Measurements from ENCODE around the gene RNF130. TPM values are rescaled to one million over a fixed set of nuclear protein-coding genes. Genes with fewer than 3 reads are reported as not detected.
A peak's percentile ranks its signal among the peaks of the same experiment; 100 is the strongest.

The RNF130 gene
- total and polyA plus RNA-seq, 4 donors = 75.9 to 123 (median 90.8) TPM

DNA sequence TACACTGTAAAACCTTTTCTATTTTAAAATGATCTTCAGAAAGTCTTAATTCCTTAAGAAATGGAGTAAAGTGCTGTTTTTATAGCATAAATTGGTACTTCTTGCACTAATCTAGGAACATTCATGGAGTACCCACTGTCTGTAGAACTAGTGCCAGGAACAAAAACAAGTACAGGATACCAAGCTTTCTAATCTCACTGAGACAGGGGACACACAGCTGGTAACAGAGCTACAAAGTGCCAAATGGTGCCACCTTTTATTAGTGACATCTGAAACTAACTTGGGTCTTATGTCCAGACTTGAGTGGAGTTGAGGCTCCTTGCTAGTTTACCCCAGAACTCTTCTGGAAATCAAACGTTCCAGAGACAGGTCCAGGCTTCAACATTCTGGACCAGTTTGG is 57.9 kb downstream of the RNF130 start:
- Histone ChIP-seq H3K9ac (ENCODE audit: insufficient read depth in 1 of 2, low read length in 2 of 2) (no peak overlapping the region), H3K27ac (ENCODE audit: low read depth in 1 of 2, low read length in 1 of 2) (peak overlapping the region in 1 of 2 donors; percentile 7), H3K9me3 (ENCODE audit: control insufficient read depth in 4 of 4, insufficient read depth in 3 of 4, low read length in 3 of 4) (no peaks in the 10 kb centered on the region), H3K4me3 (no peak overlapping the region), H3K27me3 (ENCODE audit: control insufficient read depth in 3 of 3, insufficient read depth in 3 of 3, low read length in 2 of 3) (no peaks in the 10 kb centered on the region), H3K4me1 (ENCODE audit: control insufficient read depth in 5 of 5, insufficient read depth in 5 of 5, low read length in 5 of 5) (peaks cover 0 to 6% (median 5%) of the 10 kb centered on the region in 5 donors), H3K36me3 (ENCODE audit: control insufficient read depth in 4 of 4, insufficient read depth in 4 of 4, low read length in 4 of 4) (peaks cover 3 to 7% (median 4%) of the 10 kb centered on the region in 4 donors)
- 52 to 73% methylated on average over 1 of the region's 1 CpG for WGBS, 2 donors
- DNase-seq (no peak), ATAC-seq (ENCODE audit: insufficient read depth, low FRiP score) (no peak)
- TF ChIP-seq, protein P1, sequence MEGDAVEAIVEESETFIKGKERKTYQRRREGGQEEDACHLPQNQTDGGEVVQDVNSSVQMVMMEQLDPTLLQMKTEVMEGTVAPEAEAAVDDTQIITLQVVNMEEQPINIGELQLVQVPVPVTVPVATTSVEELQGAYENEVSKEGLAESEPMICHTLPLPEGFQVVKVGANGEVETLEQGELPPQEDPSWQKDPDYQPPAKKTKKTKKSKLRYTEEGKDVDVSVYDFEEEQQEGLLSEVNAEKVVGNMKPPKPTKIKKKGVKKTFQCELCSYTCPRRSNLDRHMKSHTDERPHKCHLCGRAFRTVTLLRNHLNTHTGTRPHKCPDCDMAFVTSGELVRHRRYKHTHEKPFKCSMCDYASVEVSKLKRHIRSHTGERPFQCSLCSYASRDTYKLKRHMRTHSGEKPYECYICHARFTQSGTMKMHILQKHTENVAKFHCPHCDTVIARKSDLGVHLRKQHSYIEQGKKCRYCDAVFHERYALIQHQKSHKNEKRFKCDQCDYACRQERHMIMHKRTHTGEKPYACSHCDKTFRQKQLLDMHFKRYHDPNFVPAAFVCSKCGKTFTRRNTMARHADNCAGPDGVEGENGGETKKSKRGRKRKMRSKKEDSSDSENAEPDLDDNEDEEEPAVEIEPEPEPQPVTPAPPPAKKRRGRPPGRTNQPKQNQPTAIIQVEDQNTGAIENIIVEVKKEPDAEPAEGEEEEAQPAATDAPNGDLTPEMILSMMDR (IDR thresholded peaks at IDR 0.05; ENCODE audit: control extremely low read depth, extremely low read depth) = no peak

DNA sequence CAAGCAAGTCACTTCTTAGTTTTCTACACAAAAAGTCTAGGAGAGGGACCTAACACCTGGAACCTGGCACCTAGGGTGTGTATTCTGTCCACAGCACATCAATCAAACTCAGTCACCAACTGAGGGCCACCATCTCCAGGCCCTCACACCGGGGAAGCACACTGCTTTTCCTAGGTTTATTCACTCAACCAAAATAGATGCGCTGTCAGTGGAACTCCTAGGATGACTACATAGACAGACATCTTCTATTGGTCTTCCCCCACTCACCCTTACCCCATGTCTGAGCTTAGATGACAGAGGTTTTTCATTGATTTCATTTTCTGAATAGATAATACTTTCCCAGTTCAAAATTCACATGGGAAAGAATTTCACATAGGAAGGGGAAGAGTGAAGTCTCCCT is 59.2 kb downstream of the RNF130 start:
- no peak for ATAC-seq (ENCODE audit: insufficient read depth, low FRiP score)
- H3K4me1 ChIP-seq (ENCODE audit: control insufficient read depth in 5 of 5, insufficient read depth in 5 of 5, low read length in 5 of 5) = peaks cover 0 to 20% (median 9%) of the 10 kb centered on the region in 5 donors
- no peak overlapping the region for H3K4me3 ChIP-seq
- DNase-seq = no peak
- peaks cover 3 to 7% (median 5%) of the 10 kb centered on the region in 4 donors for H3K36me3 ChIP-seq (ENCODE audit: control insufficient read depth in 4 of 4, insufficient read depth in 4 of 4, low read length in 4 of 4)
- no peaks in the 10 kb centered on the region for H3K27me3 ChIP-seq (ENCODE audit: control insufficient read depth in 3 of 3, insufficient read depth in 3 of 3, low read length in 2 of 3)
- H3K9ac ChIP-seq (ENCODE audit: insufficient read depth in 1 of 2, low read length in 2 of 2) = no peak overlapping the region
- TF ChIP-seq, protein P1 (IDR thresholded peaks at IDR 0.05; ENCODE audit: control extremely low read depth, extremely low read depth) = no peak
- H3K27ac ChIP-seq (ENCODE audit: low read depth in 1 of 2, low read length in 1 of 2) = no peak overlapping the region
- H3K9me3 ChIP-seq (ENCODE audit: control insufficient read depth in 4 of 4, insufficient read depth in 3 of 4, low read length in 3 of 4) = no peaks in the 10 kb centered on the region
- WGBS, 2 donors = 34 to 38% methylated on average over 2 of the region's 2 CpGs

DNA sequence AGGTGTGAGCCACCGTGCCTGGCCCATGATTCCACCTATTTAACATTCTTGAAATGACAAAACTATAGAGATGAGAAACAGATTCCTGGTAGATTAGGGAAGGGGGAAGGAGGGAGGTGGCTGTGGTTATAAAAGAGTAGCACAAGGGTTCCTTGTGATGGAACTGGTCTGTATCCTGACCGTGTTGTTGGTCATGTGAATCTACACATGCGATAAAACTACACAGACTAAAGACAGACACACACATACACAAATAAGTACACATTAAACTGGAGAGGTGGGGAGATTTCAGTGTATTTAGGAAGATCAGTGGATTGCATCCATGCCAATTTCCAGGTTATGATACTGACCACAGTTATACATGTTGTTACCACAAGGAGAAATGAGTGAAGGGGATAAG is 60.9 kb downstream of the RNF130 start:
- H3K4me3 ChIP-seq = no peak overlapping the region
- no peak for ATAC-seq (ENCODE audit: insufficient read depth, low FRiP score)
- peaks cover 0 to 35% (median 11%) of the 10 kb centered on the region in 5 donors for H3K4me1 ChIP-seq (ENCODE audit: control insufficient read depth in 5 of 5, insufficient read depth in 5 of 5, low read length in 5 of 5)
- TF ChIP-seq, protein P1 (IDR thresholded peaks at IDR 0.05; ENCODE audit: control extremely low read depth, extremely low read depth) = no peak
- no peak overlapping the region for H3K27ac ChIP-seq (ENCODE audit: low read depth in 1 of 2, low read length in 1 of 2)
- no peak overlapping the region for H3K9ac ChIP-seq (ENCODE audit: insufficient read depth in 1 of 2, low read length in 2 of 2)
- H3K9me3 ChIP-seq (ENCODE audit: control insufficient read depth in 4 of 4, insufficient read depth in 3 of 4, low read length in 3 of 4) = no peaks in the 10 kb centered on the region
- no peaks in the 10 kb centered on the region for H3K27me3 ChIP-seq (ENCODE audit: control insufficient read depth in 3 of 3, insufficient read depth in 3 of 3, low read length in 2 of 3)
- peaks cover 3 to 7% (median 5%) of the 10 kb centered on the region in 4 donors for H3K36me3 ChIP-seq (ENCODE audit: control insufficient read depth in 4 of 4, insufficient read depth in 4 of 4, low read length in 4 of 4)
- DNase-seq = no peak
- WGBS, 2 donors = 94 to 100% methylated on average over 3 of the region's 3 CpGs

DNA sequence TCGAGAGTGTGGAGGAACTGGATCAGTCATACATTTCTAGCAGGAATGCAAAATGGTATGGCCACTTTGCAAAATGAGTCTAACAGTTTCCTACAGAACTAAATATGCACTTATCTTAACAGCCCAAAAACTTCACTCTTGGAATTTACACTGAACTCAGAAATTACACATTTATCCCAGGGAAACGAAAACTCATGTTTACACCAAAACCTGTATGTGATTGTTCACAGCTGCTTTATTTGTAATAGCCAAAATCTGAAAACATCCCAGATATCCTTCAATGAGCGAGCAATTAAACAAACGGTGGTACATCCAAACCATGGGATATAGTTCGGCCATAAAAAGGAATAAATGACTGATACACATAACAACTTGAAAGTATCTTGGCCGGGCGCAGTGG is 62.0 kb downstream of the RNF130 start:
- 83 to 84% methylated on average over 7 of the region's 7 CpGs for WGBS, 2 donors
- ATAC-seq (ENCODE audit: insufficient read depth, low FRiP score) (no peak), DNase-seq (peak in 2 of 3 donors; percentile 91 to 95)
- Histone ChIP-seq H3K4me1 (ENCODE audit: control insufficient read depth in 5 of 5, insufficient read depth in 5 of 5, low read length in 5 of 5) (peaks cover 0 to 37% (median 12%) of the 10 kb centered on the region in 5 donors), H3K36me3 (ENCODE audit: control insufficient read depth in 4 of 4, insufficient read depth in 4 of 4, low read length in 4 of 4) (peaks cover 3 to 7% (median 5%) of the 10 kb centered on the region in 4 donors), H3K27ac (ENCODE audit: low read depth in 1 of 2, low read length in 1 of 2) (no peak overlapping the region), H3K27me3 (ENCODE audit: control insufficient read depth in 3 of 3, insufficient read depth in 3 of 3, low read length in 2 of 3) (no peaks in the 10 kb centered on the region), H3K4me3 (no peak overlapping the region), H3K9me3 (ENCODE audit: control insufficient read depth in 4 of 4, insufficient read depth in 3 of 4, low read length in 3 of 4) (no peaks in the 10 kb centered on the region), H3K9ac (ENCODE audit: insufficient read depth in 1 of 2, low read length in 2 of 2) (no peak overlapping the region)
- TF ChIP-seq, protein P1 (IDR thresholded peaks at IDR 0.05; ENCODE audit: control extremely low read depth, extremely low read depth) = no peak
